LNCAP (cell line): ENCODE results near the gene PPP2CA.

Experiments used
- CTCF ChIP-seq: fragments of 450-650 bp; IDR thresholded peaks from 2 replicates; pipeline ENCODE4 v1.5.1; 2017; ENCODE audit warnings: mild to moderate bottlenecking

The PPP2CA gene

GRCh38 chr5:134258896-134259295 lies 33.0 kb upstream of the PPP2CA start:
- TF ChIP-seq CTCF: no peak

- no peak for TF ChIP-seq CTCF
These were observed 31.3 kb upstream of the PPP2CA start for GRCh38 chr5:134257176-134257575.

- no peak for TF ChIP-seq CTCF
These were observed 29.7 kb upstream of the PPP2CA start for GRCh38 chr5:134255418-134256150.

GRCh38 chr5:134252671-134253070 lies 26.8 kb upstream of the PPP2CA start:
- no peak for TF ChIP-seq CTCF

GRCh38 chr5:134250949-134251348 lies 25.1 kb upstream of the PPP2CA start:
- no peak for TF ChIP-seq CTCF

GRCh38 chr5:134249469-134250379 lies 23.9 kb upstream of the PPP2CA start:
- TF ChIP-seq CTCF: no peak

- no peak for TF ChIP-seq CTCF
These were observed 22.4 kb upstream of the PPP2CA start for GRCh38 chr5:134248256-134248655.
